GM18861 (cell line): ENCODE data around the gene CAPN12.

Experiments
- ATAC-seq: cut with Tn5 transposase; IDR thresholded peaks from one replicate; pipeline ENCODE4 v1.9.1; 2021; ENCODE audit not compliant: unreplicated experiment

The CAPN12 gene

GRCh38 chr19:38682872-38683392 lies 61.3 kb downstream of the CAPN12 start:
- no peak for ATAC-seq

- no peak for ATAC-seq
Measured at GRCh38 chr19:38682195-38682867, 61.9 kb downstream of the CAPN12 start.
